Natural killer cell (primary cell): ENCODE data around the gene FRZB. TPM values are rescaled to one million over a fixed set of nuclear protein-coding genes. Genes with fewer than 3 reads are reported as not detected.

ENCODE experiments used
- ATAC-seq, 3 donors: fragments of 150-1000 bp in 2 of 3; fragments of 200-7000 bp in 1 of 3; cut with Tn5 transposase; 1 replicate in 1 of 3; 2 replicates in 2 of 3; pipeline ENCODE4 v1.10.0; 2021; ENCODE audit warnings: mild to moderate bottlenecking in 2 of 3, moderate library complexity in 2 of 3
- DNase-seq, 2 donors: peaks; one replicate each; pipeline versions ENCODE4 v3.0.0 to v3.0.0-alpha.2; 2013 to 2021; ENCODE audit warnings: mixed read lengths in 1 of 2
- H3K27ac ChIP-seq: one replicate; pipeline ENCODE4 v1.5.1; 2013; ENCODE audit warnings: mild to moderate bottlenecking, low read length
- H3K27me3 ChIP-seq: one replicate; pipeline ENCODE4 v1.6.1; 2013; ENCODE audit warnings: low read length; ENCODE audit not compliant: control insufficient read depth, insufficient read depth
- H3K36me3 ChIP-seq: one replicate; pipeline ENCODE4 v1.6.1; 2013; ENCODE audit warnings: low read length; ENCODE audit not compliant: control insufficient read depth, insufficient read depth
- H3K4me1 ChIP-seq: one replicate; pipeline ENCODE4 v1.6.1; 2013; ENCODE audit warnings: low read length; ENCODE audit not compliant: control insufficient read depth, insufficient read depth
- H3K4me3 ChIP-seq: one replicate; pipeline ENCODE4 v1.5.1; 2013; ENCODE audit warnings: low read length
- H3K9me3 ChIP-seq: one replicate; pipeline ENCODE4 v1.6.1; 2013; ENCODE audit warnings: low read length; ENCODE audit not compliant: control insufficient read depth, insufficient read depth
- H3K27ac Mint-ChIP-seq, 2 donors: one replicate each; pipeline ENCODE4 v1.8.0; 2022; ENCODE audit warnings: mild to moderate bottlenecking in 2 of 2, mixed read lengths in 2 of 2, moderate library complexity in 1 of 2
- H3K27me3 Mint-ChIP-seq, 2 donors: one replicate each; pipeline ENCODE4 v1.8.0; 2022; ENCODE audit warnings: low read depth in 2 of 2, mixed read lengths in 2 of 2
- H3K36me3 Mint-ChIP-seq: one replicate; pipeline ENCODE4 v1.8.0; 2022; ENCODE audit warnings: mixed read lengths
- H3K4me1 Mint-ChIP-seq, 2 donors: one replicate each; pipeline ENCODE4 v1.8.0; 2022; ENCODE audit warnings: mixed read lengths in 2 of 2
- H3K4me3 Mint-ChIP-seq: one replicate; pipeline ENCODE4 v1.8.0; 2022; ENCODE audit warnings: mild to moderate bottlenecking, moderate library complexity, mixed read lengths
- H3K9me3 Mint-ChIP-seq, 2 donors: one replicate each; pipeline ENCODE4 v1.8.0; 2022; ENCODE audit warnings: mixed read lengths in 2 of 2
- CTCF ChIP-seq: fragments of 200-600 bp; IDR thresholded peaks from one replicate; pipeline ENCODE4 v1.8.0; 2022; ENCODE audit warnings: antibody characterized with exemption
- WGBS: methylation state at CpG from one replicate; pipeline ENCODE4 v1.1.7; 2013; ENCODE audit warnings: missing lambda C conversion rate; ENCODE audit not compliant: insufficient coverage; 5-methylcytosine and 5-hydroxymethylcytosine counted together
- intact Hi-C: fragments of 100-400 bp; cut with micrococcal nuclease; formaldehyde crosslinking; loops from one replicate; pipeline ENCODE4 v1.14.2; 2022
- total RNA-seq, 4 donors: library from RNA; stranded (reverse); fragments of 120-200 nt in 1 of 4; gene quantifications; one replicate each; pipeline versions ENCODE4 v1.2.3 to v1.2.4, GENCODE V29; 2013 to 2022

The FRZB gene
- total RNA-seq, 3 donors from 2014 or later (not counting 1 experiment from before 2014, with no cell fraction given): not detected

GRCh38 chr2:182913064-182913463 lies 46.6 kb upstream of the FRZB start:
- H3K4me3 ChIP-seq: no peak overlapping the region
- H3K36me3 ChIP-seq: no peaks in the 10 kb centered on the region
- Mint-ChIP-seq H3K9me3 (no peaks in the 10 kb centered on the region), H3K4me3 (no peak overlapping the region), H3K27me3 (no peaks in the 10 kb centered on the region), H3K36me3 (no peaks in the 10 kb centered on the region), H3K27ac (no peak overlapping the region), H3K4me1 (no peaks in the 10 kb centered on the region)
- H3K4me1 ChIP-seq: no peaks in the 10 kb centered on the region
- no peaks in the 10 kb centered on the region for H3K9me3 ChIP-seq
- ATAC-seq: no peak
- no peak overlapping the region for H3K27ac ChIP-seq
- intact Hi-C loops: no loop called here
- 100% methylated on average over 1 of the region's 1 CpG for WGBS
- TF ChIP-seq CTCF: no peak
- no peak for DNase-seq
- H3K27me3 ChIP-seq: no peaks in the 10 kb centered on the region

DNA sequence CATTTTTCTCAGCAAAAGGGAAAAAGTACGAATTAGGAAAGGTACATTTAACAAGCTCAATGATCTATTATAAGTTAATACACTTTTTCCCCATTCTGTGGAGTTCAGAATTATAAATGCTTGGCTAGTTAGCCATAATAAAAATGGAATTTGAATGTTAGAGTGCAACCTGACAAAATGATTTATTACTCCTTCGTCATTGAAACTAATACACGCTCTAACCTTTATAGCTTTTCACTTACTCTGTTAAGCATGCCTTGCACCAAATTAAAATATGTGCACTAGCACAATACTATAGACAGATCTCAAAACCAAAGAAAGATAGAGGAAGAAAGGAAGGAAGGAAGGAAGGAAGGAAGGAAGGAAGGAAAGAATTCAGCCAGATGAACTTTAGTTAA lies 46.1 kb upstream of the FRZB start:
- H3K36me3 Mint-ChIP-seq: no peaks in the 10 kb centered on the region
- H3K36me3 ChIP-seq: no peaks in the 10 kb centered on the region
- H3K4me1 Mint-ChIP-seq: no peaks in the 10 kb centered on the region
- no CpG with 5 or more reads among the region's 3 CpGs for WGBS
- no peak for ATAC-seq
- no peak overlapping the region for H3K4me3 ChIP-seq
- intact Hi-C loops: no loop called here
- no peaks in the 10 kb centered on the region for H3K9me3 Mint-ChIP-seq
- H3K27me3 ChIP-seq: no peaks in the 10 kb centered on the region
- no peaks in the 10 kb centered on the region for H3K27me3 Mint-ChIP-seq
- DNase-seq: no peak
- no peak overlapping the region for H3K27ac ChIP-seq
- no peak overlapping the region for H3K4me3 Mint-ChIP-seq
- H3K9me3 ChIP-seq: no peaks in the 10 kb centered on the region
- no peak overlapping the region for H3K27ac Mint-ChIP-seq
- TF ChIP-seq CTCF: no peak
- H3K4me1 ChIP-seq: no peaks in the 10 kb centered on the region

GRCh38 chr2:182911813-182912517 lies 45.5 kb upstream of the FRZB start:
- intact Hi-C loops: no loop called here
- no peak for DNase-seq
- no peaks in the 10 kb centered on the region for H3K9me3 Mint-ChIP-seq

More at GRCh38 chr2:182911813-182912517, 45.5 kb upstream of the FRZB start:
- Histone ChIP-seq H3K36me3 (no peaks in the 10 kb centered on the region), H3K27ac (no peak overlapping the region), H3K4me3 (no peak overlapping the region), H3K9me3 (no peaks in the 10 kb centered on the region), H3K27me3 (no peaks in the 10 kb centered on the region), H3K4me1 (no peaks in the 10 kb centered on the region)
- H3K4me3 Mint-ChIP-seq: no peak overlapping the region
- no peaks in the 10 kb centered on the region for H3K27me3 Mint-ChIP-seq
- no peak overlapping the region for H3K27ac Mint-ChIP-seq
- no peaks in the 10 kb centered on the region for H3K4me1 Mint-ChIP-seq
- H3K36me3 Mint-ChIP-seq: no peaks in the 10 kb centered on the region
- WGBS: 89% methylated on average over 2 of the region's 2 CpGs
- TF ChIP-seq CTCF: no peak
- ATAC-seq: no peak
